Stimulated activated CD8-positive, alpha-beta memory T cell treated with anti-CD3 and anti-CD28 coated beads, Interleukin-15, amount 100 ng/mL, for 1 hour (primary cell): Measurements from ENCODE around the gene DUS2.
"Not testable (repeated sequence)": the region's sequence is repeated elsewhere in the genome, so short reads cannot be mapped to it uniquely, and the experiment has no call there.

Experiments used
- DNase-seq: peaks from one replicate; pipeline ENCODE4 v3.0.0-alpha.2; 2020; ENCODE audit warnings: low read depth

DUS2 gene

DNA sequence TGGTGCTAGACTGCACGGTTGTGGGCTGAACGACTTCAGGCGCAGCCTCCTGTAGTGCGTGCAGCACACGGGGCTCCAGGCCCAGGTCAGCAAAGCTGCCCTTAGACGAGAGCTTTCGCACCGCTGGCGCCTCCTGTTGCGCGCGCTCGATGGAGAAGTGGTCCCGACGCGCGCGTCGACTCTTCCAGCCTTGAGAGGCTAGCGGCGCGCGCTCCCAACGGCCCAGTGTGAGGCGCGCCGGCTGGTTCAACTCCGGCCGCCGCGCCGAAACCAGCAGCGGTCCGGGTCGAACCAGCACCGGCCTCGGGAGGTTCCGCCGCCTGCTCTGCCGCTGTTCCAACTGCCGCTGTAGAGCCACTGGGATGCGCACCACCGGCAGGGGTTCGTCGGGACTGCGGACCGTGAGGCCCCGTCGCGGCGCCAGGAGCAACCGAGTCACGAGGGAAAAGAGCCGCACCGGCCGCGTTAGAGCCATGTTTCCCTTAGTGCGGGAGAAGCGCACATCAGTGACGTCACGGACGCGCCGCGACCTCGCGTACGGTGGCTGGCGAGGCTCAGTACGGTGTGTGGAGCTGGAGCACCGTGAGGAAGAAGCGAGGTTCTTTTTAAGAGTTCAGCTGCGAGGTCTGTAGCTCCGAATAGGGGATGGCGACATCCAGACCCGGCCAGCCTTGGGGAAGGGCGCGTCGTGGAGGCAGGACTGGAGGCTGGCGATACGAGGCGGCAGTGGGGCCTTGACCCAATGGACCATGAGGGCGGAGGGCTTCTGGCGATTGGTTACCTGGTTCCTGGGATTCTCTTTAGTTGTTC, at the start of gene DUS2, which contains the start of gene DDX28:
TSS of gene DUS2 (plus strand) at position 557 of the 810 bp plus-strand sequence. CDS start 14,740 bp downstream, outside the sequence.
TSS of gene DDX28 (minus strand) at position 505 of the 810 bp plus-strand sequence. CDS start at position 475, 30 bp downstream.
- DNase-seq: peak; percentile 90

GRCh38 chr16:67975321-67976105, 47.6 kb upstream of the DUS2 start:
- no peak for DNase-seq

- no peak for DNase-seq
Measured at GRCh38 chr16:67976205-67976604, 46.9 kb upstream of the DUS2 start.

GRCh38 chr16:67977005-67977404, 46.1 kb upstream of the DUS2 start:
- no peak for DNase-seq

GRCh38 chr16:67977469-67978227, 45.4 kb upstream of the DUS2 start:
- no peak for DNase-seq

GRCh38 chr16:67979955-67980678, 43.0 kb upstream of the DUS2 start, which contains the start of gene DPEP3:
Gene DPEP3 (minus strand): TSS chr16:67980499. CDS start chr16:67980380, 119 bp downstream.
- DNase-seq: no peak

DNA sequence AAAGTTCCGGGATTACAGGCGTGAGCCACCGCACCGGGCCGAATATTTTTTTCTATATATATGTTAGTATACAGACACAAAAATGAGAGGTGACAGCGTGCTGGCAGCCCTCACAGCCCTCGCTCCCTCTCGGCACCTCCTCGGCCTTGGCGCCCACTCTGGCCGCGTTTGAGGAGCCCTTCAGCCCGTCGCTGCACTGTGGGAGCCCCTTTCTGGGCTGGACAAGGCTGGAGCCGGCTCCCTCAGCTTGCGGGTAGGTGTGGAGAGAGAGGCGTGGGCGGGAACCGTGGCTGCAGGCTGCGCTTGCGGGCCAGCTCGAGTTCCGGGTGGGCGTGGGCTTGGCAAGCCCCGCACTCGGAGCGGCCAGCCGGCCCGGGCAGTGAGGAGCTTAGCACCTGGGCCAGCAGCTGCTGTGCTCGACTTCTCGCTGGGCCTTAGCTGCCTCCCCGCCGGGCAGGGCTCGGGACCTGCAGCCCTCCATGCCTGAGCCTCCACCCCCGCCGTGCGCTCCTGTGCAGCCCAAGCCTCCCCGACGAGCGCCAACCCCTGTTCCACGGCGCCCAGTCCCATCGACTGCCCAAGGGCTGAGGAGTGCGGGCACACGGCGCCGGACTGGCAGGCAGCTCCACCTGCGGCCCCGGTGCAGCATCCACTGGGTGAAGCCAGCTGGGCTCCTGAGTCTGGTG, 40.9 kb upstream of the DUS2 start:
- DNase-seq: no peak

DNA sequence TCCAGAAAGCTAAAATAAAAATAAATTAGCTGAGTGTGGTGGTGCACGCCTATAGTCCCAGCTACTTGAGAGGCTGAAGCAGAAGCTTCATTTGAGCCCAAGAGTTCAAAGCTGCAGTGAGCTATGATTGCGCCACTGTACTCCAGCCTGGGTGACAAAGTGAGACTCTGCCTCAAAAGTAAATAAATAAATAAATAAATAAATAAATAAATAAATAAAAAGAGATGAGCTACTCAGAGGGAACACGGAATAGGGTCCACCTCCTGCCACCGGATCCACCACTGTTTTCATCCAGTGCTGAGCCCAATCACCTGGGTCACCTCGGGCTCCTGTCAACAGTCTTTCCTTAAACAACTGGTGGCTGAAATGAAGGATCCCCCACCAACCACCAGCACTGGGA, 36.1 kb upstream of the DUS2 start:
- DNase-seq: no peak

DNA sequence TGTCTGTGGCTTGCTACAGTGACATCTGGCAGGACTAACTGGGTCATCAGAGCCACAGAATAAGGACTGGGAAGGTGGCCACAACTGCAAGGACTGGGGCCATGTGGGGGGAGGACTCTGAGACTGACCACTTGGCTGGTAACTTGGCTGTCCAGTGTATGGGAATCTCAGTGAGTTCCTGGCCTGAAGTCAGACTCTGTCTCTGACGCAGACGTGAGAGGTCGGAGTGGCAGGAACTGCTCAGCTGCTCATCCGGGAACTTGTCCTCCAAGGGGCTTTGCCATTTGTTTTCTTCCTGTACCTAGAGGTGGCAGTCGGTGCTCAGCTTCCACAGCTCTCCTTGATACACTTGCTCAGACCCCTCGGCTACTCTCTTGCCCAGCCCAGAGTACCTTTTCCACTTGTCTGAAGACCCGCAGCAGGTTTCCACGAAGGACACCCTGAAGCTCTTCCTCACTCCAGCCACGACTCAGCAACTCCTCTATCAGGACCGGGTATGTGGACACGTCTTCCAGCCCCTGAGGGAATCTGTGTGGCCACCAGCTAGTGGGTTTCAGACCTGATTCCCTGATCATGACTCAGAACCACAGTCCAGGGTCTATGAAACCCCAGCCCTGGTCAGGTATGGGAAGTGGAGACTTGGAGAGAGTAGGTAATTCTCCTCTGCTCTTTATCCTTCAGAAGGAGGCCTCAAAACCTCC, 35.5 kb upstream of the DUS2 start:
- no peak for DNase-seq

- no peak for DNase-seq
Measured at GRCh38 chr16:67988675-67989074, 34.4 kb upstream of the DUS2 start.

- DNase-seq: no peak
Measured at GRCh38 chr16:67989322-67990017, 33.6 kb upstream of the DUS2 start.

DNA sequence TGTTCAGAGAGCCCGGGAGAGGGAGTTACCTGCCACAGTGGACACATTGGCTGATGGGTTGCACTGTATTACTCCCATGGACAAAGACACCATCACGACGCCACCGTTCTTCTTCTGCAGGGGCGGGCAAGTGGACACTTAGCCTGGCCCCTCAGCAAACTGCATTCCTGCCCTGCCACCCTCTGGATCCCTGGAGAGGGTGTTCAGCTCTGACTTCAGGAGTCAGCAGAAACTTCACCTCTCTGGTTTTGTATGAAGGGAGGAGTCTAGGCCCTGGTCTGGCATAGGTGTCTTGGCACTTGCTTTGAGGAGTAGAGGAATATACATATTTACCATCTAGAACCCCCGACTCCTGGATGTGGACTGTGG, 33.1 kb upstream of the DUS2 start:
- DNase-seq: no peak

DNA sequence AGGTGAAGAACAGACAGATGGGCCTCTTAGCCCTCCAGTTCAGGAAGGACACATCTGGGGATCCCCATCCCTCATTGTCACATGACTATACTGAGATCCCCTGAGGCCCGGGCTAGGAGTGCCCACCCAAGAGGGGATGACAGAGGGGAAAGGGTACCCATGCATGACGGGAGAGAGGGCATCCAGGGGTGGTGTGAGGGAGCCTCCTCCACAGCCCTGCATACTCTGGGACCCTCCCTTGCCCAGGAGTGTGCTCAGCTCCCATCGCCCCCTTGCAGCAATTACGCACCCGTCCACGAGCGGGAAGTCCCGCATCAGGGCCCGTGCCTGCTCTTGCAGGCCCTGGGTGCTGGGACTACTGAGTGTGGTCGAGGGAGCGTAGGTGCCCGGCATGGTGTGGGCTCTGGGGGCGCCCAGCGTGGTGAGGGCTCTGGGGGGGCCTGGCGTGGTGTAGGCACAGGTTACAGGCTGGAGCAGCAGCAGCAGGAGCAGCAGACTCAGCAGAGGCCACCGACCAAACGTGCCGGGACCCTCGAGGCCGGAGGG, 30.4 kb upstream of the DUS2 start:
- no peak for DNase-seq

GRCh38 chr16:67993207-67994039, 29.7 kb upstream of the DUS2 start:
- peak; percentile 51 for DNase-seq

- not testable (repeated sequence) for DNase-seq
Measured at GRCh38 chr16:67994040-67994408, 29.1 kb upstream of the DUS2 start.

DNA sequence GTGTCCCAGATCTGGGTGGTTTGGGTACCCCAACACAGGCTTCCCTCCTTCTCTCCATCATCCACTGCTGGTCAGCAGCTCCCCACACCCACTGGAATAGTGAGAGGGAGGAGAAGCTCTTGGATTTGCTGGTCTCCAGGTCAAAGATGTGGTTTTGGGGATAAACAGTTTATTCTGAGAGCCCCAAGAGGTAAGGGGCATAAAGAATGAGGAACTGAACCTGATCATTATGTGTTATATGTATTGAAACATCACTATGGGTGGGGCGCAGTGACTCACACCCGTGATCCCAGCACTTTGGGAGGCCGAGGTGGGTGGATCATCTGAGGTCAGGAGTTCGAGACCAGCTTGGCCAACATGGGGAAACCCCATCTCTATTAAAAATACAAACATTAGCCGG, 27.7 kb upstream of the DUS2 start:
- no peak for DNase-seq

- DNase-seq: no peak
Measured at GRCh38 chr16:67996666-67997065, 26.4 kb upstream of the DUS2 start.

DNA sequence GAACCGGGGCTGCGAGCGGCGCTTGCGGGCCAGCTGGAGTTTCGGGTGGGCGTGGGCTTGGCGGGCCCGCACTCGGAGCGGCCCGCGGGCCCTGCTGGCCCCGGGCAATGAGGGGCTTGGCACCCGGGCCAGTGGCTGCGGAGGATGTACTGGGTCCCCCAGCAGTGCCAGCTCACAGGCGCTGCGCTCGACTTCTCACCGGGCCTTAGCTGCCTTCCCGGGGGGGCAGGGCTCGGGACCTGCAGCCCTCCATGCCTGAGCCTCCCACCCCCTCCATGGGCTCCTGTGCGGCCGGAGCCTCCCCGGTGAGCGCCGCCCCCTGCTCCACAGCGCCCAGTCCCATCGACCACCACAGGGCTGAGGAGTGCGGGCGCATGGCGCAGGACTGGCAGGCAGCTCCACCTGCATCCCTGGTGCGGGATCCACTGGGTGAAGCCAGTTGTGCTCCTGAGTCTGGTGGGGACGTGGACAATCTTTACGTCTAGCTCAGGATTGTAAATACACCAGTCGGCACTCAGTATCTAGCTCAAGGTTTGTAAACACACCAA, 24.8 kb upstream of the DUS2 start:
- not testable (repeated sequence) for DNase-seq
